GM19099 (cell line): ENCODE measurements around the gene FTH1.

ENCODE experiments used
- POLR2A ChIP-seq: IDR thresholded peaks from 3 replicates; pipeline ENCODE4 v1.6.1; 2011; ENCODE audit warnings: low read depth; ENCODE audit not compliant: insufficient read length; ENCODE audit errors: extremely low read depth

FTH1 gene

DNA sequence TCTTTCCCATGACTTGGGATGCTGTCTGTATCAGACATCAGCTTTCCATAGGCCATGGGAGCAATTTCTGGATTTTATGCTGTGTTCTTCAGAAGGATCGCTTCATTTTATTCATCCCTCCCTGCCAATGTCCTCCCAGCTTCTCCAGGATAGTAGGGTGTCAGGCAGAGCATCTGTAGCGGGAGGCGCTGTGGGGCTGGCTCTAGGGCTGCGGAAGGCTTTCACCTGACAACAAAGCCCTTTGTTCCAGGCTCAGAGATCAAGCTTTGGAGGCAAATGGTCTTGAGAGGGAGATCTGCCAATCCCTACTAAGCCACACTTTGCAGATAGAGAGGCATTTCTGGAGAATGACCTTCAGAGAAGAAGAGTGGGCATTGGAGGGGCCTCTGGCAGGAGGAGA, 29.5 kb upstream of the FTH1 start:
- no peak for TF ChIP-seq POLR2A

DNA sequence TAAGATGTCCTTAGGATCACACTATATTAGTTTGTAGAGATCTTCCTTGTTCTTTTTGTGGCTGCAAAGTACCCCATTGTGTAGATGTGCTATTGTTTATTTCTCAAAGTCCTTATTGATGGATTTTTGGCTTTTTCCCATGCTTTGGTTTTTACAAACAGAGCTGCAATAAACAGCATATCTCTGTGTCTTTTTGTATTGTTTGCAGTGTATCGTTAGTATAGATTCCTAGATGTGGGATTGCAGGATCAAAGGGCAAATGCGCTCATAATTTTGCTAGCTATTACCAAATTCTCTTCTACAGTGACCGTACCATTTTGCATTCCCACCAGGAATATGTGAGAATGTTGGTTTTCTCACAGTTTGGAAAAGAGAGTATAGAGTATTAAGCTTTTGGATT, 27.5 kb upstream of the FTH1 start:
- TF ChIP-seq POLR2A: no peak

DNA sequence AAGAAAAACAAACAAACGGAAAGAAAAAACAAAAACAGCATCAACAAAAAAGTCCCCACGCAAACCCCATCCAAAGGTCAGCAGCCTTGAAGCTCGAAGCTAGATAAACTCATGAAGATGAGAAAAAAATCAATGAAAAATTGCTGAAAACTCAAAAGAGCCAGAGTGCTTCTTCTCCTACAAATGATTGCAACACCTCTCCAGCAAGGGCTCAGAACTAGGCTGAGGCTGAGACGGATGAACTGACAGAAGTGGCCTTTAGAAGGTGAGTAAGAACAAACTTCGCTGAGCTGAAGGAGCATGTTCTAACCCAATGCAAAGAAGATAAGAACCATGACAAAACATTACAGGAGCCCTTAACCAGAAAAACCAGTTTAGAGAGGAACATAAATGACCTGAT, 18.4 kb upstream of the FTH1 start:
- TF ChIP-seq POLR2A: no peak

DNA sequence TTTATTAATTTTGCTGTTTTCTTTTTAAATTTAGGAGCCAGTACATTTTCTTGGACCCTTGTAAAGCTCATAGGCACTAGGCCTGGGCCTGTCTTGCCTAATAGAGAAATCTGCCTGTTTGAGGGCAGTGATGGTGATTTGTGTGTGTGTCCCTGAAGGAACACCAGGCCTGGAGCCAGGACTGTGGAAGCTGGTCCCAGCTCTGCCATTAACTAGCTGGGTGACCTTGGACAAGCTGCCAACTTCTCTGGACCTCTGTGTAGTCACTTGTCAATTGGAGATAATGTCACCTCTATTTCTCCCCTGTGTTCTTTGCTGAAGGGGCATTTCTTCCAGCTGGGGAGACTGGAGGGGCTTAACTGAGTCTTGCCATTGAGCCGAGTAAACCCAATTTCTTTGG, 16.0 kb upstream of the FTH1 start:
- TF ChIP-seq POLR2A: no peak

DNA sequence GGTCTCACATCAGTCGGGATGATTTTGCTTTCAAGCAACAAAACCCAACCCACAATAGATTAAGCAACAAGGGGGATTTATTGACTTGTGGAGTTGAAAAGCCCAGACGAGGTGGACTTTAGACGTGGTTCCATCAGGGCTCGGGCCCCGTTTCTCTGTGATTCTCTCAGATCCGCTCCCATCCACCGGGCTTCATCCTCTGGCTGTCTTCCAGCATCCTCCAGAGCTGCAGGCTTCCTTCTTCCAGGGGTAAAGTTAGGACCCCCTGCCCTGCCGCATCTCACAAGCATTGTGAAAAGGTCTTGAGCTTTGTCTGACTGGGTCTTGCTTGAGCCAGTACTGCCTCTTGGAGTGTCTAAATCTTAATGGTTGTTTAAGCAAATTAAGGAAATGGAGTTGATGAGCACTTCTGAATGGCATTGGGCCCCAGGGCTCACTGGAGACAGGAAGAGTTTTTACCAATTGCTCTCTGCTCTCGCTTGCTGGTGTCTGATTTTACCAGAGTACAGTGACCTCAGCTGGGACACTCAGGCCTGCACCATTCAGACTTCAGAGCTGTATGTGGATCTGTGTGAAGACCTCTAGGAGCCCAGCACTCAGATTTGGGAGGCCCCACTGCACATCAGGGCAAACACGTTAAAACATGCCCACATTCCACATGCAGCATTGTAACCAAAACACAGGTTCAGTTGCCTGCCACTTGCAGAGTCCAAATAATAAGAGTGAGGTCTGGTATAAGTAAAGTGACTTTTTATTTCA, 13.5 kb upstream of the FTH1 start:
- TF ChIP-seq POLR2A: no peak

DNA sequence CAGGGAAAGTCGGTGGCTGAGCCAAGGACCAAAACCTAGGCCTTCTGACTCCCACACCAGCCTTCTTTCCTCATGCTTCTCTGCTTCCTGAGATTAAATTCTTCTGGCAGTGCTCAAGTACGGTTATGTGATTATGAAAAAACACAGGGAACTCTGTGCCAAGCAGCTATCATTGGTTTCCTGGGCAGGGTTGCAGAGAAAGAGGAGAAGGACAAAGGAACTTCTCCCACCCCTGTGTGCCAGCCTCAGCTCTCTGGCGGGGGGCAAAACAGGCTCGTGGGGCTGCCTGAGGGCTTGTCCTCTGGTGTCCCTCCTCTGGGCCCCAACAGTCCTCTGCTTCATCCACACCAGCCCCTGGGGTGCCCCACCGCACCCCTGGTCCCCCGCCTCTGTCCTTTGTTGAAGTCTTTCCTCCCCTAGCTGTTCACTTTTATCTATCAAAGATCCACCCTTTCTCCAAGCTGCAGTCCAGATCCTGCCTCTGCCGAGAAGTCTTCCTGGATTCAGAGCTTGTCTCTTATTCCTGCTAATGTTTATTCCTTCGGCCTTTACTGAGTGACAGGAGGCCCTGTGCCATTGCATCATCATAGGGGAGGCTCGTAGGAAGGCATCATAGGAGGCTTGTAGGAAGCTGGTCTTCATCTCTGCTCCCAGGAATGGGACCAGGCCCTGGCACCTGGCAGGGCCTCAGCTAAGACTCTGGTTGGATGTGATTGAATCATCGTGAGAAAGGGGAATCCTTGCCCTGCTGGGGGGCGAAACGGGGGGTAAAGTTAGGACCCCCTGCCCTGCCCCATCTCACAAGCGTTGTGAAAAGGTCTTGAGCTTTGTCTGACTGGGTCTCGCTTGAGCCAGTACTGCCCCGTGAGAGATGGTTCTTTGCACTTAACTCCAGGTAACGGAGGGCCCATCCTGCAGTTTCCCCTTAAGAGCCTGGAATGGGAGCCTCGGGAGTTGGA, 11.5 kb upstream of the FTH1 start:
- TF ChIP-seq POLR2A: no peak

DNA sequence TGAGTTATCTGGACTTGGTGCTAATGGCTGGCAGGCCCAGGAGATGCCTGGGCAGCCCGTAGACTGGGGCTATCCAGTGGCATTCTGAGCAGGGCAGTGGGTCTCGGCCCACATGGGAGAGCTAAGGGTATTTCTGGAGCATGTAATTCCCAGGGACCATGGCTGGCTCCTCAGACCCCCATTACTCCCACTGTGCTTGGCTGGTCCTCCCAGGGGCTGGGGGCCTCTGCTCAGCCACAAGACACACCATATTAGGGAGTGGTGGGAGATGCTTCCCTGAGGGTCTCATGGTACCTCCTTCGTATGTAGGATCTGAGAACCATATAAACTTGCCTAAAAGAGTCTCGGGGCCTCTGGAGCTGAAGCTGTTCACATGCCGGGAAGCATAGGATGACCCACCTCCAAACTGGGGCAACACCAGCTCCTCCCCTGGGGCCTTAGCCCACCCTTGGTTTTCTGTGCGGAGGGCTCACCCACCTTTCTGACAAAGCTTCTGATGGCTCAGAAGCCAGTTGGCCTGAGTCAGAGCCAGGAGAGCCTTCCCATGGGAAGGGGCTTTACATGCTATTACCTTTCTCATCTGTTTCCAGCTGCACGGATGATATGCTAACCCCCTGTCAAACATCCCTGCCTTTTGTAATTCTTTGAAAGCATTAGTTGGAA, 9.5 kb upstream of the FTH1 start:
- no peak for TF ChIP-seq POLR2A

DNA sequence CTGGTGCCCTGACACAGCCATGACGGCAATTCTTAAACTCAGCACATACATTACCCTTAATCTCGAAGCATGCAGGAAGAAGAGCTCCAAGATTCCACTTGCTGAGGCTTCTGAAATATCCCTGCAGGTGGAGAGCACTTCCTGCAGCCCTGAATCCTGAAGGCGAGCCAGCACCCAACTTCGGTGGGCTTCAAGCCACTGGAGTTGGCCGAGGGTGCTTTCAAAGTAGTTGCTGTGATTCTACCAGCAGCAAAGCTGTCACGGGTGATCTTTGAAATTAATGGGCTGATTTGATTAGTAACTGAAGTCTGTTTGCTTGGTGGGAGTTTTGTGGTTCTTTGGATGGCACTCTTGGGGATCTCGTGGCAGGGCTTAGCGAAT, 9.0 kb upstream of the FTH1 start:
- TF ChIP-seq POLR2A: no peak

DNA sequence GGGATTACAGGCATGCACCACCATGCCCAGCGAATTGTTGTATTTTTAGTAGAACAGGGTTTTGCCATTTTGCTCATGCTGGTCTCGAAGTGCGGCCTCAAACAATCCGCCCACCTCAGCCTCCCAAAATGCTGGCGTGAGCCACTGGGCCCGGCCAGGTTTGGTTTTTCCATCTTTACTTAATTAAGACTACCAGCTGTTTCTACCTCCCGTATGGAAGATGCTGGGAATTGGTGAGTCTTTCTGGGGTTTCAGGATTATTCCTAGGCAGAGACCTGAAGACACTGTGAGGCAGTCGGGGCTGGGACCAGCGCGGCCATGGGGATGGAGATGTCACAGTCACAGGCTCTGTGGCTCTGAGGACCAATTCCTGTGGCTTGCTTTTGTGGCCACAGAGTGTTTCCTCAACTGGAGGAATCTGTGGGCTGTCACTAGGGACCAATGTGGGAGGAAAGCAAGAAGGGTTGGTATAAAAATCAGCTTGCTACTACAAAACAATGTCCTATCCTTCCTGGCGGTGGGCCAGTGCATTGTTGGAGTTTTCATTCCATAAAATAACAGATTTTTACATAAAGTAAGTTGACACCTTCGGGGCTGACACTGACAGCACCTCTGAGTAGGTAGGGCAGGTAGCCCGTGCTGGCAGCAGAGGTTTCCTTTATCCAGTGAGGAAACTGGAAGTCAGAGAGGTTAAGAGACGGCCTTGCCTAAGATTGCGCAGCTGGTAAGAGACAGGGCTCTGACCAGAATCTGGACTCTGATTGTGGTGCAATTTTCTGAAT, 8.4 kb upstream of the FTH1 start:
- TF ChIP-seq POLR2A: no peak

DNA sequence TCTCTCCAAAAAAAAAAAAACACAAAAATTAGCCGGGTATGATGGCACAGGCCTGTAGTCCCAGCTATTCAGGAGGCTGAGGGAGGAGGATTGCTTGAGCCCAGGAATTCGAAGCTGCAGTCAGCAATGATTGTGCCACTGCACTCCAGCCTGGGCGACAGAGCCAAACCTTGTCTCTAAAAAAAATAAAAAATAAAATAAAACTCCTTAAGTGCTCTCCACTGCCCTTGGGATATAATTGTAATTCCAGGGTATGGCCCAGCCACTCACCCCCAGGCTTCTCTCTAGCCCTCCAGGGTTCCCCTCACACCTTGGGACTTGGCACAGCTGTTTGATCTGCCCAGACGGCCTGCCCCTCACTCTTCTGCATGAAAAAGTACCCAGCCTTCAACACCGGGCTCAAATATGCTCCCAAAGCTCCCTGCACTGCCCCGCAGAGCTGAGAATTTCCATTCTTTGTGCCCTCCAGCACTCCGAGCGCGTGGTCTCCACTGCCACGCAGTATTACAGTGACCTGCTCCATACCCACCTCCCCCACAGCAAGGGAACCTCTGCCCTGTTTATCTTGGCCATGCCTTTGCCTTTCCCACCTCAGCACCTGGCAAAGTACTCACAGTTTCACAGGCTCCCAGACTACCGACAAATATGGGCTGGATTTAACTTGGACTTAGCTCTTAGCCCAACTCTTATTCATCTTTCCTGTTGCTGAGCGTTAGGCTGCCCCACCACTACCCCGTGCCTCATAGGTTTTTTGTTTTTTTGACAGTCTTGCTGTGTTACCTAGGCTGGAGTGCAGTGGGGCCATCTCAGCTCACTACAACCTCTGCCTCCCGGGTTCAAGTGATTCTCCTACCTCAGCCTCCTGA, 7.6 kb upstream of the FTH1 start:
- TF ChIP-seq POLR2A: no peak

DNA sequence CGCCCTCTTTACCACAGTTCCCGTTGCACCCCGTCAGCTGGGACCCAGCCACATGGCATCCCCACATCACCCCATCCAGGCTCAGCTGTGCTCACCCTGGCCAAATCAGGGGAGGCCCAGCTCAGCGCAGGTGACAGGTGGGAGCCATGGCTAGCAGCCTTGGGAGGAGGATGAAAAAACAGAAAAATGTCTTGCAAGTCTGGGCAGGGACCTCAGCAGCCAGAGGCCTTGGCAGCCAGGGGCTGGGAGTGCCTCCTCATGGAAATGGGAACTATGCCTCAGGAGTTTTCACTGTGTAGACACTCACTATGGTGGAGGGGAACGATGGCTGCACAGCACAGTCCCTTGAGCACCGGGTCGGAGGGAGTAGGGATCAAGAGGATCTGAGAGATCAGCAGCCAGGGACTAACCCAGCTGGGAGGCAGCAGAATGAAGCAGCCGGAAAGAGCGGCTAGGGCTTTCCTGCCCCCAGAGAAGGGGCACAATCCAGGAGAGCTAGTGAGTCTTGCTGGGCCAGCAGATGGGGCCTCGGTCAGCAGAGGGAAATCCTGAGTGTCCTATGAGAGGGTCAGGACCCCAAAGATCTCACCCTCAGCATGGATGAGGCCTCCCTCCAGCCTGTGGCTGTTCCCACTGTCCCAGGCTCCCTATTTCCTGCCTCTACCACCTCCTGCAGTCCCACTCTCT, 6.2 kb upstream of the FTH1 start:
- no peak for TF ChIP-seq POLR2A

DNA sequence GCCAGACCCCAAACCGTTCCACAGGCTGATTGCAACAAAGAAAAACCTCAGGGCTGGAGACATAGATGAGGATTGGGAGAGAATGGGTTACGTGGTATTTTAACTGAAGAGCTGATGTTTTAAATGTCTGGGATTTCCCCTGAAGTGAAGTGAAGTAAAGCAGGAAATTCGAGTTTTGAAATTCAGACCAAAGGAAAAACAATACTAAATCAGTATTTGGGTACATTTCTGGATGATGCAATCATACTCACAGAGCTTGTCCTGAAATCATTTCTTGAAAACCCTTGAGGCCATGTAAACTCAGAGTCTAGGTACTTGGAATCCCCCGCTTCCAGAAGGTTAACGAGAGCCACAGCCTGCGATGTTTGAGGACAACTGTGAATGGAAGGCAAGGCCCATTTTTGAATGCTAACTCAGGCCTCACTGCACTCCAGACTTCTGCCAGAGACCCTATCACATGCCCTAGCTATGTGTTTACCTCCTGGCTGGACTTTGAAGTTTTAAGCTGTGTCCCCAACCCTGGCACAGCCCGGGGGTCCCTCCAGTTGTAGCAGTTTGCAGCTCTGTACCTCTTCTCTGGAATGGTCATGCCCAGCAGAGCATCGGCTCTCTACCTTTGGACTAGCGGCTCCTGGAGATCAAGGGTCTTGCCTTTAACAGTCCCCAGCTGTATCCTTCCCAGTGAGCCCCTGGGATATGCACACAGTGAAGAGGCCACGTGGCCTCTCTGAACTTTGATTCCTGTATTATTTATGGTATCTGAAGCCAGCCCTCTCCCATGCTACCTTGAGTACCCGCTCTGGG, 5.4 kb upstream of the FTH1 start:
- no peak for TF ChIP-seq POLR2A
